ENCODE measurements around the gene TMEM179. TPM values are rescaled to one million over a fixed set of nuclear protein-coding genes. Genes with fewer than 3 reads are reported as not detected.

Gene TMEM179
- total and polyA plus RNA-seq, 2 of the 13 experiments (the other 11 are each of a cell fraction or from before 2014, with no cell fraction given) = not detected

- TF ChIP-seq HMG20B (CRISPR knock-in tag; conservative IDR thresholded peaks at IDR 0.05) (no peak), ZBTB38 (CRISPR knock-in tag; IDR thresholded peaks at IDR 0.05) (no peak)
Measured at GRCh38 chr14:104639885-104640548, 35.4 kb upstream of the TMEM179 start (continued).

GRCh38 chr14:104639471-104639870 is 34.9 kb upstream of the TMEM179 start:
- Histone ChIP-seq H3K9ac (ENCODE audit: insufficient read depth, low read depth, low read length) (no peak overlapping the region), H3K27ac (ENCODE audit: extremely low read length, insufficient read depth, low read length) (no peak overlapping the region), H3K79me2 (ENCODE audit: insufficient read depth, low read length) (no peaks in the 10 kb centered on the region), H3K36me3 (replicated peaks in 1 of 2; ENCODE audit: control insufficient read depth in 1 of 2, insufficient read depth in 2 of 2, low read length in 2 of 2) (no peaks in the 10 kb centered on the region), H4K20me1 (ENCODE audit: insufficient read depth, low read length) (no peaks in the 10 kb centered on the region), H3K4me2 (ENCODE audit: low read depth, low read length) (no peak overlapping the region), H2AFZ (ENCODE audit: low read length) (no peak overlapping the region), H3K4me1 (ENCODE audit: insufficient read depth, low read length) (peaks cover 22% of the 10 kb centered on the region; the same call in 1 of the 2 replicates), H3K9me3 (ENCODE audit: low read length) (no peaks in the 10 kb centered on the region), H3K4me3 (replicated peaks in 1 of 3; ENCODE audit: insufficient read depth in 1 of 3, low read depth in 2 of 3, low read length in 3 of 3) (no peak overlapping the region), H3K27me3 (ENCODE audit: control insufficient read depth in 1 of 2, insufficient read depth in 2 of 2, low read length in 2 of 2) (peaks cover 13 to 75% of the 10 kb centered on the region in 2 experiments)
- CTCF ChIA-PET (ENCODE audit: low intra/inter-chr PET ratio, low total read pairs) = interaction anchor here (1.5 to 2.0 kb wide), 2 partner anchors 503 to 561 kb away, joined by 10 to 11 read pairs; no protein-coding TSS in a partner anchor
- 0% methylated on average over 3 of the region's 5 CpGs for WGBS (ENCODE audit: low lambda C conversion rate)
- ATAC-seq = no peak
- FAIRE-seq = no peak
- intact Hi-C loops (cut with micrococcal nuclease; ENCODE audit: unreplicated experiment) = no loop called here
- in situ Hi-C loops (cut with HindIII; ENCODE audit: extremely low pct_ligation_motif_present, low pct_unique_long_range_greater_than_20kb) = no loop called here
- DNase-seq (ENCODE audit: low spot score) = no peak
- no TSS peak for BruUV-seq (replicated peaks)
- no peak for TF ChIP-seq ZFP36L1 (CRISPR knock-in tag; IDR thresholded peaks at IDR 0.05)
- TF ChIP-seq ZNF609 (CRISPR knock-in tag; IDR thresholded peaks at IDR 0.05; ENCODE audit: borderline replicate concordance) = no peak
- no peak for TF ChIP-seq ZSCAN29 (CRISPR knock-in tag; conservative IDR thresholded peaks at IDR 0.05)
- no peak for TF ChIP-seq ZNF446 (CRISPR knock-in tag; IDR thresholded peaks at IDR 0.05)
- no peak for TF ChIP-seq ZFP36L2 (CRISPR knock-in tag; IDR thresholded peaks at IDR 0.05)
- TF ChIP-seq FOXO1 (CRISPR knock-in tag; IDR thresholded peaks at IDR 0.05) = no peak
- no peak for TF ChIP-seq DDIT3 (CRISPR knock-in tag; IDR thresholded peaks at IDR 0.05)
- POLR2A ChIA-PET = no interaction called here

All from HepG2 (cell line).